ENCODE measurements around the gene SUGCT.

DNA sequence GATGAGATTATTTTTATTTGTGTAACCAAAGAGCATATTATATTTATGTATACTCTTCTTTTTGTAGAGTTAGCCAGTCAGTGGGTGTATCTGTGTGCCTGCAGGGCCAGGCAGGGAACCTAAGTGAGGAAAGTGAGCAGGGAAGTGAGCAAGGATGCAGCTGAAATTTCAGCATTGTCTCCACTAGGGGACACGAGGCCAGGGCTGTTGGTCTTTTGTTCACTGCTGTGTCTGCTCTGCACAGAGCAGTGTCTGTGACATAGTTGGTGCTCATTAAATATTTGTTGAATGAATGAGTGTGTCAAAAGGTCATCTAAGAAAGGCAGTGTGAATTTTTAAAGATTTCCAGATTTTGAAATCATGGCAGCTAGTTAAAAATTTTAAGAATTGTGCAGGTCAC, 51.8 kb downstream of the SUGCT start:
- no peak for TF ChIP-seq POLR2AphosphoS5 (IDR thresholded peaks at IDR 0.05)
- TF ChIP-seq, protein P1, sequence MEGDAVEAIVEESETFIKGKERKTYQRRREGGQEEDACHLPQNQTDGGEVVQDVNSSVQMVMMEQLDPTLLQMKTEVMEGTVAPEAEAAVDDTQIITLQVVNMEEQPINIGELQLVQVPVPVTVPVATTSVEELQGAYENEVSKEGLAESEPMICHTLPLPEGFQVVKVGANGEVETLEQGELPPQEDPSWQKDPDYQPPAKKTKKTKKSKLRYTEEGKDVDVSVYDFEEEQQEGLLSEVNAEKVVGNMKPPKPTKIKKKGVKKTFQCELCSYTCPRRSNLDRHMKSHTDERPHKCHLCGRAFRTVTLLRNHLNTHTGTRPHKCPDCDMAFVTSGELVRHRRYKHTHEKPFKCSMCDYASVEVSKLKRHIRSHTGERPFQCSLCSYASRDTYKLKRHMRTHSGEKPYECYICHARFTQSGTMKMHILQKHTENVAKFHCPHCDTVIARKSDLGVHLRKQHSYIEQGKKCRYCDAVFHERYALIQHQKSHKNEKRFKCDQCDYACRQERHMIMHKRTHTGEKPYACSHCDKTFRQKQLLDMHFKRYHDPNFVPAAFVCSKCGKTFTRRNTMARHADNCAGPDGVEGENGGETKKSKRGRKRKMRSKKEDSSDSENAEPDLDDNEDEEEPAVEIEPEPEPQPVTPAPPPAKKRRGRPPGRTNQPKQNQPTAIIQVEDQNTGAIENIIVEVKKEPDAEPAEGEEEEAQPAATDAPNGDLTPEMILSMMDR (IDR thresholded peaks at IDR 0.05): no peak
- TF ChIP-seq POLR2A (IDR thresholded peaks at IDR 0.05; ENCODE audit: low read depth): no peak

Measured in esophagus muscularis mucosa (tissue), 3 donors.